Left colon (tissue), 2 donors: Measurements from ENCODE around the gene NLK. TPM values are rescaled to one million over a fixed set of nuclear protein-coding genes. Genes with fewer than 3 reads are reported as not detected.
A peak's percentile ranks its signal among the peaks of the same experiment; 100 is the strongest.
"Not testable (repeated sequence)": the region's sequence is repeated elsewhere in the genome, so short reads cannot be mapped to it uniquely, and the experiment has no call there.

ENCODE experiments used
- ATAC-seq: fragments of 200-7000 bp; cut with Tn5 transposase; one replicate; pipeline ENCODE4 v1.9.1; 2020; ENCODE audit warnings: mild to moderate bottlenecking, moderate library complexity
- DNase-seq, 2 donors: peaks; one replicate each; pipeline ENCODE4 v3.0.0-alpha.2; 2020
- intact Hi-C, 2 donors: fragments of 100-400 bp; cut with DNase I in 1 of 2; cut with micrococcal nuclease in 1 of 2; formaldehyde crosslinking; loops; one replicate each; pipeline versions ENCODE4 v1.11.2 to v1.14.0; 2022; cut with DNase I, micrococcal nuclease
- total RNA-seq, 2 donors: library from RNA; stranded (reverse); fragmentation: NEBNext Ultra II Directional; extraction: Animal tissue kit (Norgen Biotek cat#: 25700); gene quantifications; one replicate each; pipeline ENCODE4 v1.2.1, GENCODE V29; 2021
- donor health status: DM: no; HTN: no; CAD: no.
- donor health status: DM: yes; HTN: yes; CAD: no.

NLK gene
- total RNA-seq, 2 donors from 2014 or later: 22.6 to 25.2 TPM

DNA sequence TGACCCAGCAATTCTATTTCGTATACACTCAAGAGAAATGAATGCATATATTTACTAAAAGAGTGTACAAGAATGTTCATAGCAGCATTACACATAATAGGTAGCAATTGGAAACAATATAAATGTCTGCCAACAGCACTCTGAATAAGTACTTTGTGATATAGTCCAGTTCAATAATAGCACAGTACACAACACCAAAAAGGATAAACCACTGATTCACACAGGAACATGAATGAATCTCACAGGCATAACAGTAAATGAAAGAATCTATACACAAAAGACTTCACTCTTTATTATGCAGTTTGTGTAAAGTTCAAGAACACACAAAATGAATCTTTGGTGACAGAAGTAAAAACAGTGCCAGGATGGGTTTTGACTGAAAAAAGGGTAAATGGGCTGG, 86.3 kb downstream of the NLK start:
- ATAC-seq (no peak), DNase-seq (no peak)
- intact Hi-C loops: no loop called here

DNA sequence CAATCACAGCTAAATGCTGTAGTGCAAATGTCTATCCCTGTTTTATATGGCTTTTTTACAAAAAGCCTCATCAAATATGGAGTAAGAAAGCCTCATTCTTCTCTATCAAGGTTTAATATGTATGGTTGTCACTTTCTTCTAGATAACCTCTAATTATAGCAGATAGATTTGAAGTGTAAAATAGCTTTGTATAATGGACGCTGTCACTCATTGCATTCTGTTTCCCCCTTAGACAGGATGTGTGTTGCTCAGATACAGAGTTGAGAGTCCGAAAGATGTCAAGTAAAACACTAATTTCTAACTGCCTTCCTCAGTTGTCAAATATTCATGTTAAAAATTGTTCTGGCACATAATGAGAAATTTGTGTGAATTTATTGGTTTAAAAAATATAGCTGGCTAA, 88.0 kb downstream of the NLK start:
- ATAC-seq: no peak
- intact Hi-C loops: no loop called here
- no peak for DNase-seq

DNA sequence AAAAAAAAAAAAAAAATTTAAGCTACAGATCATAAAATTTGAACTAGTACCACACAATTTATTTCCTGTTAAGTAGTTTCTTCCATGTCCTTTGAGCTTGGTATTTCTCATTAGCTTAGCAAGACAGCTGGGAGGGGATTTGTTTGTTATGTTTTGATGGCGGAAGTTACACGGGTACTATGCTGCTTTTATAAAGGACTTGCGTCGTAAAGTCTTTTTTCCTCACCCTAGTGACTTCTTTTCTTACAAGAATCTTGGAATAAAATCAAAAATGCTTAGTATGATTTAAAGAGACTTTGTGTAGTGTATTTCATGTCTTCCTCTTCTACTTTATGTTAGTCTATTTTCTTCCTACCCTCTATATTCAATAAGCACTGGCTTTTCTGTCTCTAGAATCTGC, 89.1 kb downstream of the NLK start:
- ATAC-seq: peak; percentile 84
- no peak for DNase-seq
- intact Hi-C loops: no loop called here

DNA sequence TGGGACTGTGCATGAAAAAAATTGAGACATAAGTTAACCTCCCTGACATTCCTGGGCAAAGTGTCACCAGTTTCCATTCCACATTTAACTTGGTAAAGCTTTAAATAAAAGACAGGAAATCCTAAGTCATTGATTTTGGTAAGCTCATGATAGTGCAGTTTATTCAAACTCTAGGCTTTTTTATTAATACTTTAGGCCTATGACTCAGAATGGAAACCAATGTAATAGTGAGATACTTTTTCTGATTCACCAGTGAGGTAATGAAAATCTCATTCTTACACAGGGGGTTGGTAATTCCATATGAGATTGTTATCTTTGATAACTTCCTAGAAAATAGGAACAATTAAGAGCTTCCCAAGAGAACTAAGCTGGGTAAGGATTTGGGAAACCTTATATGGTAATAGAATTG, 91.1 kb downstream of the NLK start:
- no peak for DNase-seq
- intact Hi-C loops: no loop called here
- ATAC-seq: no peak

DNA sequence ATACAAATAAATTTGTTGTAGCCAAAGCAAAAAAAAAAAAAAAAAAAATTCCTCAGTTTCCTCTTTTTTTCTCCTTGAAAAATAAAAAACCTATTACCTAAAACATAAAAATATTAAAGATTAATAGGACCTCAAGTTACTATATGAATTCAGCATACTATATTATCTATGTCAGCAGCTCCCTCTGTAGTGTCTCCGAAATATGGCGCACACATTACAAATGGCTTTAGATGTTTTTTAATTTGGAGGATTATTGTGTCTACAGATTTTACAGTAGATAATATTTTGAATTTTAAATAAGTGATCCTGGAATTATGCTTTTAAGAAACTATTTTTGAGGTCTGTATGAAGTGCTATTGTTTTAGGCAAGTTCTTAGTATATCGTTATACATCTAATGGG, 94.4 kb downstream of the NLK start:
- ATAC-seq (no peak), DNase-seq (no peak)
- intact Hi-C loops: no loop called here

DNA sequence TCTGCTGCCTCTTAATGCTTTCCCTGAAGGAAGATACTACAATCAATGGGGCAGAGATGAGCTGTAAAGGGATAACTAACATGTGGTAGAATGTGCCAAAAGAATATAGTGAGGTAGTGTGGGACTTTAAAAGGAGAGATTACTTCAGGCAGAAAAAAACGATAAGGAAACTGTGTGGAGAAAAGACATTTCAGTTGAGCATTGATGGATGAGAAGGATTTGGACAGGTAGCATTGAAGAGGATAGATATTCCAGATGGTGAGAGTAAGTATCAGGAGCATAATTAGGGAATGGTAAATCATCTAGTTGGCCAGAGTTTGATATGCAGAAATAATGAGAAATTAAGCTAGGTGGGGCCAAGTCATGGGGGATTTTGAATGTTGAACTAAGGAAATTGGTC, 97.3 kb downstream of the NLK start:
- ATAC-seq: no peak
- intact Hi-C loops: no loop called here

DNA sequence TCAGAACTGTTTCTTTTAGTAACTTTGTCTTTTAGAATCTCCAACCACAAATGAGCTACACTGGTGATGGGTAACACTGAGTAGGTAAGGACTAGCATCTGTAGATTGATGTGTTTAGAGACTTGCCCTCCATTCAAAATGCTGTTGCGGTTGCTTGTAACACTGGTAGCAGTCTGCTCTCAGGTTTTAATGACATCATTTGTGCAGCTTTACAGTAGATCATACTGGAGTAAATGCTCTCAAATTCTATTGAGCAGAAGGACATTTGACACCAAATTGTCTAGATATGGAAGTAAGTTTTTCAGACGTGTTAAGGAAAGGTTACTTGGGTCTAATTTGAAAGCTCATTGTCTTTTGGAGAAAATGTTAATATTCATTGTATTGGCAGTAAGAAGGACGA, 98.8 kb downstream of the NLK start:
- no peak for ATAC-seq
- DNase-seq: no peak
- intact Hi-C loops: no loop called here

More for the DNA sequence above, 97.3 kb downstream of the NLK start:
- DNase-seq: no peak

DNA sequence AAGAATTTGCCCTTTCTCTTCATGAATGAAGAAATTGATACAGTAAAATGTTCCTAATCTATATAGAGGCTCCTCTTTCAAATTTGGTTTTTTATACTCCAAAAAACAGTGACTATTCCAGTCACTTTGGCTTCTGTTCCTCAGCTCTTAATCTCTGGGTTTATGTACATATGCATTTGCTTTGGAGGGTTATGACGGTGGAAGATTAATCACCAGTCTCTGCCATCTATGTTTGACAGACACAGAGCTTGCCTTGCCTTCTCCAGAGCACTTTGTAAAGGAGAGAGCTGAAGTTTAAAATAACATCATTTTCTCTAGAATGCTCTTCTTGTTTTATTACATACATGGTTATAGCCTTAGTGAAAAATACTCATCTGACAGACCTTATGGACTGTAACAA, 99.3 kb downstream of the NLK start:
- no peak for ATAC-seq
- intact Hi-C loops: no loop called here

DNA sequence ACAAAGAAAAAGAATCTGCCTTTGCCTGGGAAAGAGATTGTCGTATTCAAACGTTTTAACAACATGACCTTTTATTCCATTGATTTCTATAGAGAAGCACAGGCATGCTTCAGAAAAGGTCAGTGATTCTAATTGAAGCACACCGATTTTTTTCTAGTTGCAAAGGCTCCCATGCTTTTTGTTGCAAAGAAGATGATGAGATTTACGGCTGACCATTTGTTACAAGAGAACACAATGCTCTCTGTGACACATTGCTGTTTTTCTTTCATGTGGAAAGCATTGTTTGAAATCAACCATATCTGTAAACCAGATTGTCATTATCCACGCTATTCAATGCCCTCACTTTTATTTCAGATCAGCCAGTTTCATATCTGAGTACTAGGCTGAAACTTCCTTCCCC, 99.8 kb downstream of the NLK start:
- intact Hi-C loops: no loop called here
- ATAC-seq (no peak), DNase-seq (no peak)

More for the DNA sequence above, 99.3 kb downstream of the NLK start:
- DNase-seq: no peak

DNA sequence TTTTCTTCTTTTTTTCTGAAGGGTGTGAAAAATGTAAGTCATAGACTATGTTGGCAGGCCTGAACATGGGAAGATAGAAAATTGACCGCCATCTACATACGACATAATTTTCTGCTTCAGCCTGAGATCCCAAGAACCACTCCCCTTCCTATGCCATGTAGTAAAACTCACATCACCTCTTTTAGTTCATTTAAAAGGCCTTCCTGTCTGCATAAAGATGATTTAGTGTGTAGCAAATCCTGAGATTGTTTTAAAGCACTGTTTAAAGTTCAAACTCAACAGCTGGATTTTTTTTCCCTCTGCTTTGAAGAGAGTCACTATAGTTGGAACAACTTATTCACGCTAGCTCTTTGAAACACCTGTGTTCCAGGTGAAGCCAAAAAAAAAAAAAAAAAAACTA, 101.5 kb downstream of the NLK start:
- DNase-seq: no peak
- intact Hi-C loops: no loop called here
- ATAC-seq: peak; percentile 95

DNA sequence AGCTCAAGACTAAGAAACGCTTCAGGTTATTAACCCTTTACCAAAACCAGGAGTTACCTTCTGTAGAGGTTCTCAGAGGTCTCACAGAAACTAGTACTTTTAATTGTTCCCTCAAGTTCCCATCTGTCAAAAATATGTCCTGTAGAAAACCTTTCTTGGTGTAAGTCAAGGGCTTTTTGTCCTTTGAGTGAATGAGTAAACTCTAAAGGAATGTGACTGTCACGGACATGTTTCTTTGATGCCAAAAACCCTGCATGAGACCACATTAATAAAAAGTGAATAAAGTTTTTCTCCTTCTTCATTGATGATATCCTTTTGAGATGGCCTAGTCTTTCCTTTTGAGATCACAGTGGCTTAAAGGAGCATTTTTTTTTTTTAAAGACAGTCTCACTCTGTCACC, 102.9 kb downstream of the NLK start:
- ATAC-seq (no peak), DNase-seq (no peak)
- intact Hi-C loops: no loop called here

DNA sequence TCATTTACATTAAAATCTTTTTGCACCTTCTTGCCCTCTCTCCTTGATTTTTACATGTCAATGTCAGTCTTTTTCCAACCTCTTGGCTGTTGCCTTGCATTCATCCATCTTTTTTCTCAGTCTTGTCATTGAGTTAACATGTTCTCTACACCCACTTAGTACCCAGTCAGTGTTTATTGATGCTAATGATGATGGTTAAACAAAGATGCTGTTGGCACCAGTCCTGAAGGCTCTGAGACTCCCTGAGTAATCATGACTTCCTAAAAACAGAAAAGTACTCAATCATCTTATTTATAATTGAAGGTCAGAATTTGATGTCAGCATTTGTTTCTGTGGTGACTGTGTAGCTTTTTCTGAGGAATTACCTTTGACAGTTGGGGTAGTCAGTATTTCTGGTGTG, 104.5 kb downstream of the NLK start:
- intact Hi-C loops: no loop called here
- no peak for DNase-seq
- ATAC-seq: no peak

DNA sequence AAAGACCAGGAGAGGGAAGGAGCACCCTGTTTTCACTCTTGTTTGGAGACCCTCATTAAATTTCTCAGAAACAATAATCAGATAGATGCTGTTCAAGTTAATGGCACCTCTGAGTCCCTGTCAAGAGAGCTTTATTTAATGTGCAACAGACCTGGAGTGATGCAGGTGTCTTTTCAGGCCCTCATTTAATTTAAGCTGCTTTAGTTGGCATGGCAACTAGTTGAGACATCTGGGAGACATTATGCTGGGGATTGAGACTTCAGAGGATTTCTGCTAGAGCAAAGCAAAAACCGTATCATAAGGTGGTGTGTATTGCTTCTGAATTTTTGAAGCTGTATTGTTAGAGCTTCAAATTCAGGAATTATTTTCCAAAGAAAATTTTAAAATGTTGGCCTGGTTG, 108.5 kb downstream of the NLK start:
- no peak for ATAC-seq

DNA sequence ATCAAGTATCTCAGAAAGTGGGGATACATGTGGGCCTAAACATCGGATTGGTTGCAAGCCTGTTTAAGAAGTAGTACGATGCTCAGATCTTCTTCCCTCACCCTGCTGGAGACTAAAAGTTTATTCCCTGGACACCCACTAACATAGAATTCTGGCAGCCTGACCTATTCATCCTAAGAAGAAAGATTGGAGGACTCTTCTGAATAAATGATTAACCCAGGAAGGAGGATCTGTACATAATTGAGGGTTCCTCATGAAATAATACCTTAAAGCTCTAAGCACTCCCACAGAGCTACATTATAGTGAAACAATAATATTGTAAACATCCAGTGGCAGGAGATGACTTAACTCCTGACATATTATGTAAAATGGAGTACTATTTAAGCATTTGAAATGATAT, 111.7 kb downstream of the NLK start:
- DNase-seq (no peak), ATAC-seq (peak; percentile 60)
- intact Hi-C loops: no loop called here

More for the DNA sequence above, 108.5 kb downstream of the NLK start:
- intact Hi-C loops: no loop called here
- no peak for DNase-seq

DNA sequence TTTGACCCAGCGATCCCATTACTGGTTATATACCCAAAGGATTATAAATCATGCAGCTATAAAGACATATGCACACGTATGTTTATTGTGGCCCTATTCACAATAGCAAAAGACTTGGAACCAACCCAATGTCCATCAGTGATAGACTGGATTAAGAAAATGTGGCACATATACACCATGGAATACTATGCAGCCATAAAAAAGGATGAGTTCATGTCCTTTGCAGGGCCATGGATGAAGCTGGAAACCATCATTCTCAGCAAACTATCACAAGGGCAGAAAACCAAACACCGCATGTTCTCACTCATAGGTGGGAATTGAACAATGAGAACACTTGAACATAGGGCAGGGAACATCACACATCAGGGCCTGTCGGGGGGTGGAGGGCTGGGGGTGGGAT, 112.9 kb downstream of the NLK start:
- ATAC-seq, DNase-seq, intact Hi-C loops: not testable (repeated sequence)

DNA sequence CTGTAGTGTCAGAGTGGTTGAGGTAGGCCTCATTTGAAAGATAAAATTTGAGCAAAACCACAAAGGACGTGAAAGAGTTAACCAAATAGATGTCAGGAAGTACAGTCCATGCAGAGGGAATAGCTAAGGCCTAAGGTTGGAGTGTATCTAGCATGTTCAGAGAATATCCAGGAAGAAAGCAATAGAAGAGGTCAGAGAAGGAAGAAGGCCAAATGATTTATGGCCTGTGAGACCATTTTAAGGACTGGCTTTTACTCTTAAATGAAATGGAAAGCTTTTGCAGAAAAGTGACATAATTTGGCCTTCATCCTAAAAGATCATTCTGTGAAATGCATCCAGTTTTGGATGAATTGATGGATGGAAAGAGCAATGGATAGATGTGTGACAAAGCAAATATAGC, 116.5 kb downstream of the NLK start:
- intact Hi-C loops: no loop called here
- no peak for ATAC-seq

DNA sequence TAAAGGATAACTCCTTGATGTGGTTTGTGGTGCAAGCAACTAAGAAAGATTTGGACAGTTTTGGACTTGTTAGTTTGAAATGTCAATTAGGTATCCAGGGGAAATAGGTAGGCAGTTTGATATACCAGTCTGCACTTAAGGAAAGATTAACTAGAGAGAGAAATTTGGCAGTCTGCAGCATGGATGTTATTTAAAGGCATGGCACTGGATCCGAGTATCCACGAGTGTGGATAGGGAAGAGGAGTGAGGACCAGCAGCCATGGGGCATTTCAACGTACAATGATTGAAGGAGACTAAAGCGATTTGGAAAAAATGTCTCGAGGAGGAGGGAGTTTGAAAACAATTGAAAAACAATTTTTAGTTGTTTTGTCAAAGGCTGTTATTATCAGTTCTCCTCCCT, 117.4 kb downstream of the NLK start:
- DNase-seq: no peak
- intact Hi-C loops: loop anchor here in 1 of 2 donors (10.0 kb wide), 1 partner anchor 55 kb away; no protein-coding TSS in a partner anchor
- no peak for ATAC-seq

More for the DNA sequence above, 116.5 kb downstream of the NLK start:
- DNase-seq: no peak

DNA sequence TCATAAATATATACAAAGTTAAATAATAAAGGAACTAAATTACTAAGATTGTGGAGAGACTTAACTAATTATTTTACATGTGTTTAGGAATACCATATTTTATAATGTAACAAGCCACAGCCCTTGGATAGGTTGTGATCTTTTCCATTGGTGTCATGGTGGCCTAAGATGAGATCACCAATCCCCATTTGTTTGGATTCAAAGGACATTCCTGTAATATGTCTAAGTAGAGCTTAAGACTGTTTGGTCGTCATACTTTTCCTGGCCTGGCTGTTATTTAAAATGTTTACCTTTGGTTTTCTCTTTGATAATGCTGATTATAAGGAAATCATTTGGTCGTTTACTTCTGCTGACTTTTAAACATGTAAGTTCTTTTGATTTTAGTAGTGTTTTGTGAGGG, 118.1 kb downstream of the NLK start:
- ATAC-seq (no peak), DNase-seq (no peak)
- intact Hi-C loops: loop anchor here in 1 of 2 donors (10.0 kb wide), 1 partner anchor 56 kb away; no protein-coding TSS in a partner anchor

DNA sequence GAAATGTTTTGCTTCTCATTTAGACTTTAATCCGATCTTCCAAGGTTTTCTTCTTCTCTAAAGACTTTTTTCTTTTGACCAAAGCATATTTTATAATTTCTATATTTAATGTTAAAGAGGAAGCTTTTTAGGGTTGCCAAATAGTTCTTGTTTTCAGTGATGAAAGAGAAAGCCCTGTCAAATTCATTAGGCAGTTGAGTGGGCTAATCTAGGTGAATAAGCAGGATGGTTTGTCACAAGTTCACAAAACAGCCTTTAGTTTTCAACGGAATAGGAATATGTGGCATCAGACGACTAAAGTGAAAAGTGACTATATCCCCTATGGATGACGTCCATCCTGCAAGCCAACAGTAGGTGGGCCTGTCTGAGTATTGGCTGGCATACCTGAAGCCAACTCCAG, 118.8 kb downstream of the NLK start:
- intact Hi-C loops: loop anchor here in 1 of 2 donors (10.0 kb wide), 1 partner anchor 57 kb away; no protein-coding TSS in a partner anchor

DNA sequence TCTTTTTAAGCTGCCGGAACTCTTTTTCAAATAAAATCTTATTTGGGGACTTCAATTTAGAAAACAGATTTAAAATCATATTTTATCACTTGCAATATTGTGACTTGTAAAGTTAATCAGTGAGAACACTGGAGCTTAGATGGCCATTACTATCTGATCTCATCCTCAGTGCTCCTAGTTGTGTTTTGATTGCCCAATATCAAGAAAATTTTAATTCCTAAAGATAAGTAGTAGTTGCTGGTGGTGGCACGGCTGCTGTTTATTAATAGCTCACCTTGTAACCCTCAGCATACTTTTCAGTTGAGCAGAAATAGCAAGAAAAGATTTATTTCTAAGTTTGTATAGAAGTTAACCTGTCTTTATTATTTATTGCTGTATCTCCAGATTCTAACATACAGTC, 124.0 kb downstream of the NLK start:
- intact Hi-C loops: loop anchor here in 1 of 2 donors (10.0 kb wide), 1 partner anchor 62 kb away; no protein-coding TSS in a partner anchor
- ATAC-seq: no peak

More for the DNA sequence above, 118.8 kb downstream of the NLK start:
- ATAC-seq: no peak
- no peak for DNase-seq

DNA sequence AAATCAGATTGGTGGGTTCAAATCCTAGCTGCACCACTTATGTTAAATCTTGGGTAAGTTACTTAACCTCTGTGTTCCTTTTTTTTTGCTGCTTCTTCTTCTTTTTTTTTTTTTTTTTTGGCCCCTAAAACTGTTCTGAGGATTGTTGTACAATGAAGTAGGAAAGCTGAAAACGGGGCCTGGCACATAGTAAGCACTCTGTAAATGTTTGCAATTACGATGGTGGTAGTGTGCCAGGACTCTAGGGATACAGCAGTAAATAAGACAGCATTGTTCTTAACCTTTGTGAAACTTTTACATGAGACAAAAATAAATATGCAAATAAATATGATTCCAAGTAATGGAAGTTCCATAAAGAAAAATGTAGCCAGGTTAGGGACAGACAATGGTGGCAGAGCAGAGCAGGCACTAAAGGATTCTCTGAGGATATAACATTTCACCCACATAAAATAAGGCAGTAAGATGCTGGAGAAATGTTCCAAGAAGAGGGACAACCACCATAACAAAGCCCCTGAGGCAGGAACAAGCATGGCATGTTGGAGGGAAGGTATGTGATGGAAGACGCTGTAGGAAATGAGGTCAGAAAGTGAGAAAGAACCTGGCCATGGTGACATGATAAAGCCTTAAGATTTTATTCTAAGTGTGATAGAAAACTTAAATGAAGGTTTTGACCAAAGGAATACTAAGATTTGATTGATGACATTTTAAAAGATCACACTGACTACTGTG, 127.3 kb downstream of the NLK start:
- DNase-seq (no peak), ATAC-seq (no peak)
- intact Hi-C loops: loop anchor here in 1 of 2 donors (10.0 kb wide), 1 partner anchor 65 kb away; no protein-coding TSS in a partner anchor

More for the DNA sequence above, 124.0 kb downstream of the NLK start:
- DNase-seq: no peak
